ENCODE data around the gene CDON. TPM values are rescaled to one million over a fixed set of nuclear protein-coding genes. Genes with fewer than 3 reads are reported as not detected.

The CDON gene
- total and polyA plus RNA-seq, 2 donors (not counting 1 experiment from before 2014, with no cell fraction given): 0.01 TPM; not detected in 1

DNA sequence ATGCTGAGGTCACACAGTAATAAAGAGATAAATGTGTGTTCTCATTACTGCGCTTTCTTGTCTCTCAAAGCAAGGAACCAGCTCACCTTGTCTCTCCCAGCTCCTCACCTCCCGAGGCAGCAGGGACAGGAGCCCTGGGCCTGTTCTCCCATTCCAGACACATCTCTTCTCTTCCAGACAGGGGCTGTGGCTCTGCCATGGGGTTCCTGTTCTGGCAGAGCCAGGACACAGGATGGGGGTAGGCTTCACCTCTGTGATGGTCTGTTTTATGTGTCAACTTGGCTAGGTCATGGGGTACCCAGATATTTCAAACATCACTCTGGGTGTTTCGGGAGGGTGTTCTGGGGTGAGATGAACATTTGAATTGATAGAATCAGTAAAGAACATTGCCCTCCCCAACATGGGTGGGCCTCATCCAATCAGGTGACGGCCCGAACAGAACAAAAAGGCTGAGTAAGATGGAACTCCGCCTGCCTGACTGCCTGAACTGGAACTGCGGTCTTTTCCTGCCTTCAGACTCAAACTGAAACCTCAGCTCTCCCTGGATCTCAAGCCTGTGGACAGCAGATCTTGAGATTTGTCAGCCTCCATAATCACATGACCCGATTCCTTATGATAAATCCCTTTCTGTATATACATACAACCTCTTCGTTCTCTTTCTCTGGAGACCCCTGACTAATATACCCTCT is 118.9 kb downstream of the CDON start:
- CTCF ChIA-PET: interaction anchor here (1.2 kb wide), 1 partner anchor 13 kb away, joined by 3 read pairs; no protein-coding TSS in a partner anchor
- Histone ChIP-seq H3K36me3 (replicated peaks in 1 of 2; ENCODE audit: control extremely low read depth in 1 of 2, control insufficient read depth in 1 of 2, extremely low read depth in 1 of 2, insufficient read depth in 2 of 2, low read length in 1 of 2) (no peaks in the 10 kb centered on the region), H3K79me2 (ENCODE audit: control insufficient read depth, insufficient read depth, low read length) (no peaks in the 10 kb centered on the region), H3K27ac (ENCODE audit: low read length in 2 of 2) (no peak overlapping the region), H3K4me2 (replicated peaks; ENCODE audit: low read depth, low read length, poor library complexity, severe bottlenecking) (no peak overlapping the region), H2AFZ (ENCODE audit: insufficient read depth, low read depth, low read length, poor library complexity, severe bottlenecking) (no peak overlapping the region), H3K27me3 (replicated peaks in 1 of 4; ENCODE audit: control extremely low read depth in 1 of 4, control insufficient read depth in 3 of 4, insufficient read depth in 4 of 4, low read length in 3 of 4) (peaks cover 0 to 4% (median 0%) of the 10 kb centered on the region in 4 experiments), H3K4me3 (ENCODE audit: control extremely low read depth in 1 of 5, extremely low read depth in 1 of 5, insufficient read depth in 1 of 5, low read depth in 2 of 5, low read length in 4 of 5) (no peak overlapping the region), H3K4me1 (ENCODE audit: control insufficient read depth in 2 of 2, insufficient read depth in 2 of 2, low read length in 2 of 2) (no peaks in the 10 kb centered on the region), H3K9me3 (ENCODE audit: control extremely low read depth in 1 of 3, control insufficient read depth in 2 of 3, insufficient read depth in 1 of 3, low read length in 2 of 3) (no peaks in the 10 kb centered on the region), H3K9ac (ENCODE audit: low read length) (no peak overlapping the region), H4K20me1 (ENCODE audit: control insufficient read depth, insufficient read depth, low read length, poor library complexity, severe bottlenecking) (no peaks in the 10 kb centered on the region)
- 78% methylated on average over 6 of the region's 9 CpGs for WGBS (ENCODE audit: insufficient coverage)
- POLR2A ChIA-PET: no interaction called here
- Mint-ChIP-seq H3K4me3 (no peak overlapping the region), H3K27me3 (peaks cover 4% of the 10 kb centered on the region), H3K9me3 (ENCODE audit: insufficient read depth) (no peaks in the 10 kb centered on the region), H3K4me1 (no peaks in the 10 kb centered on the region), H3K27ac (no peak overlapping the region)
- no peak for DNase-seq
- TF ChIP-seq, protein P1, sequence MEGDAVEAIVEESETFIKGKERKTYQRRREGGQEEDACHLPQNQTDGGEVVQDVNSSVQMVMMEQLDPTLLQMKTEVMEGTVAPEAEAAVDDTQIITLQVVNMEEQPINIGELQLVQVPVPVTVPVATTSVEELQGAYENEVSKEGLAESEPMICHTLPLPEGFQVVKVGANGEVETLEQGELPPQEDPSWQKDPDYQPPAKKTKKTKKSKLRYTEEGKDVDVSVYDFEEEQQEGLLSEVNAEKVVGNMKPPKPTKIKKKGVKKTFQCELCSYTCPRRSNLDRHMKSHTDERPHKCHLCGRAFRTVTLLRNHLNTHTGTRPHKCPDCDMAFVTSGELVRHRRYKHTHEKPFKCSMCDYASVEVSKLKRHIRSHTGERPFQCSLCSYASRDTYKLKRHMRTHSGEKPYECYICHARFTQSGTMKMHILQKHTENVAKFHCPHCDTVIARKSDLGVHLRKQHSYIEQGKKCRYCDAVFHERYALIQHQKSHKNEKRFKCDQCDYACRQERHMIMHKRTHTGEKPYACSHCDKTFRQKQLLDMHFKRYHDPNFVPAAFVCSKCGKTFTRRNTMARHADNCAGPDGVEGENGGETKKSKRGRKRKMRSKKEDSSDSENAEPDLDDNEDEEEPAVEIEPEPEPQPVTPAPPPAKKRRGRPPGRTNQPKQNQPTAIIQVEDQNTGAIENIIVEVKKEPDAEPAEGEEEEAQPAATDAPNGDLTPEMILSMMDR (IDR thresholded peaks at IDR 0.05): no peak
- TF ChIP-seq EZH2 (IDR thresholded peaks at IDR 0.05; ENCODE audit: borderline replicate concordance, insufficient read depth, low read depth, low read length, poor library complexity, severe bottlenecking): no peak
- intact Hi-C loops (cut with micrococcal nuclease): no loop called here
- ATAC-seq (ENCODE audit: low read depth): no peak

DNA sequence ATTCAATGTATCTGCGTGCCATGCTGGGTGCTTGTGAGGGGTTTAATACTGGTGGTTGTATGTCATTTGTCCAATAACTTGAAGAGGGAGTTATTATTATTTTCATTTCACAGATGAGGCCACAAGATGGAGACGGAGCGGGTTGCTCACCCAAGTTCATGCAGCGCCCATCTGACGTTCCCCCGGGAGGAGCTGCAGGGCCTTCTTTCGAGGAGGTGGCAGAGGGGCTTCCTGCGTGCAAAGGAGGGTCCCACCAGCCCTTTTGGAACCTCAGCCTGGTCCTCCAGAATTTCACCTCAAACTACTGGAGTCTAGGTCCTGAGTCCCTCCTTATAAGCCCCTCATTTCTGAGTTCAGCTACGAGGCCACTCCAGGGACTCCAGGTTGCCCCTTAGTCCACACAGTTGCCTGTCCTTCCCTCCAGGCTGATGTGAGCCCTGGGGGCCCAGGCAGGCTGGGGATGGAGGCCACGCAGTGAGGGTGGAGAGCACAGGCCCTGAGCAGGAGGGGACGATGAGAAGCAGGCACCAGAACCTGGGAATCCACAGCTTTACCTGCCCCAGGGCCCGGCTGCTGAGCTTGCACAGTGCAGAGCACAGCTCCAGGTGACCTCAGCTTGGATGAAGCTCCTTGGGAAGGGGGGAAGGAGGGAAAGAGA is 119.8 kb downstream of the CDON start:
- Histone ChIP-seq H3K4me3 (ENCODE audit: control extremely low read depth in 1 of 5, extremely low read depth in 1 of 5, insufficient read depth in 1 of 5, low read depth in 2 of 5, low read length in 4 of 5) (no peak overlapping the region), H2AFZ (ENCODE audit: insufficient read depth, low read depth, low read length, poor library complexity, severe bottlenecking) (no peak overlapping the region), H3K4me1 (ENCODE audit: control insufficient read depth in 2 of 2, insufficient read depth in 2 of 2, low read length in 2 of 2) (no peaks in the 10 kb centered on the region), H4K20me1 (ENCODE audit: control insufficient read depth, insufficient read depth, low read length, poor library complexity, severe bottlenecking) (no peaks in the 10 kb centered on the region), H3K36me3 (replicated peaks in 1 of 2; ENCODE audit: control extremely low read depth in 1 of 2, control insufficient read depth in 1 of 2, extremely low read depth in 1 of 2, insufficient read depth in 2 of 2, low read length in 1 of 2) (no peaks in the 10 kb centered on the region), H3K4me2 (replicated peaks; ENCODE audit: low read depth, low read length, poor library complexity, severe bottlenecking) (no peak overlapping the region), H3K9ac (ENCODE audit: low read length) (no peak overlapping the region), H3K27ac (ENCODE audit: low read length in 2 of 2) (no peak overlapping the region), H3K27me3 (replicated peaks in 1 of 4; ENCODE audit: control extremely low read depth in 1 of 4, control insufficient read depth in 3 of 4, insufficient read depth in 4 of 4, low read length in 3 of 4) (peaks cover 0 to 4% (median 0%) of the 10 kb centered on the region in 4 experiments), H3K9me3 (ENCODE audit: control extremely low read depth in 1 of 3, control insufficient read depth in 2 of 3, insufficient read depth in 1 of 3, low read length in 2 of 3) (no peaks in the 10 kb centered on the region), H3K79me2 (ENCODE audit: control insufficient read depth, insufficient read depth, low read length) (no peaks in the 10 kb centered on the region)
- Mint-ChIP-seq H3K4me3 (no peak overlapping the region), H3K27me3 (peaks cover 4% of the 10 kb centered on the region), H3K27ac (no peak overlapping the region), H3K9me3 (ENCODE audit: insufficient read depth) (no peaks in the 10 kb centered on the region), H3K4me1 (no peaks in the 10 kb centered on the region)
- intact Hi-C loops (cut with micrococcal nuclease): no loop called here
- 81% methylated on average over 12 of the region's 12 CpGs for WGBS (ENCODE audit: insufficient coverage)
- no peak for TF ChIP-seq EZH2 (IDR thresholded peaks at IDR 0.05; ENCODE audit: borderline replicate concordance, insufficient read depth, low read depth, low read length, poor library complexity, severe bottlenecking)
- TF ChIP-seq, protein P1 (IDR thresholded peaks at IDR 0.05): no peak
- ChIA-PET POLR2A (no interaction called here), CTCF (interaction anchor here (1.2 to 2.6 kb wide), 2 partner anchors 14 to 251 kb away, joined by 3 to 13 read pairs; no protein-coding TSS in a partner anchor)
- ATAC-seq (ENCODE audit: low read depth) (no peak), DNase-seq (no peak)
